ENCODE results near the gene PIK3R6. TPM values are rescaled to one million over a fixed set of nuclear protein-coding genes. Genes with fewer than 3 reads are reported as not detected.

Gene PIK3R6, protein sequence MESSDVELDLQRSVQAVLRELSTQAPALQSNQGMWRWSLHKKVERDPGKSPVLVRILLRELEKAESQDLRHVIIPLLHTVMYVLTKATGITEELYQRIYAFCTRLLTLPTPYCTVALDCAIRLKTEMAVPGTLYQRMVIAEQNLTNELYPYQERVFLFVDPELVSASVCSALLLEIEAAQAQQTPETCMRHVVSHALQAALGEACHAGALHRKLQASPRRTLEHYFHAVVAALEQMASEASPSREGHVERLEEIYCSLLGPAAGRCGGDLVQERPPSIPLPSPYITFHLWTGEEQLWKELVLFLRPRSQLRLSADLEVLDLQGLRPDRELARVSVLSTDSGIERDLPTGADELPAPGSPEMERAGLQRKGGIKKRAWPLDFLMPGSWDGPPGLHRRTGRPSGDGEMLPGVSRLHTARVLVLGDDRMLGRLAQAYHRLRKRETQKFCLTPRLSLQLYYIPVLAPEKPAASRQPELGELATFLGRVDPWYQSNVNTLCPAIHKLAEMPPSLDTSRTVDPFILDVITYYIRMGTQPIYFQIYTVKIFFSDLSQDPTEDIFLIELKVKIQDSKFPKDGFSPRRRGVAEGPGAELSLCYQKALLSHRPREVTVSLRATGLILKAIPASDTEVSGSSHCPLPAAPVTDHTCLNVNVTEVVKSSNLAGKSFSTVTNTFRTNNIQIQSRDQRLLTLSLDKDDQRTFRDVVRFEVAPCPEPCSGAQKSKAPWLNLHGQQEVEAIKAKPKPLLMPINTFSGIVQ
- not detected in 2 replicates for total RNA-seq

DNA sequence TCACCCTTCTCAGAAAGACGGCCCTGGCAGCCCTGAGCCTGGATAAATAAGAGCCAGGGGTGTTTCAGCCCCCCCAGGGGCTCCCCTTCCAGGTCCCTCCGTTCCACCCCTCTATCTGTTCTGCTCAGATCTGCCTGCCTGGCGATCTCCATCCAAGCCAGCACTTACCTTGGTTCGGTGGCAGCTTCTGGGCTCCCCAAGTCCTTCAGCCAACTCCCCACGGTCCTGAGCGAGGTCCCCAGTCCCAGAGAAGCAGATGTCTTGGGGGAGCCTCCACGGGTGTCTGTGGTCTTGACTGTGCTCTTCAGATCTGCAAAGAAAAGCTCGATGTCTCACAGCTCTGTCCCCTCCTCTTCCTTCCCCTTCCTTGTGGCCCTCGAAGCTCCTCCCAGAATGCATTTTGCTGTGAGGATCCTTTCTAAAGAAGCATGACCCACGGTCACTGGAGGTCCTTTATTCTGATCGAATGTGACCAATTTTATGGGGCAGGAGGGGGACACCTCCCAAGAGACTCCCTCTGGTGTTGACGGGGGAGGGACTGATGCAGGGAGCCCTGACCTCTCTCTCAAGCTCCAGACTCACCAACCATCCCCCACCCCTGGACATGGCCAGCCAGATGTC, at the start of gene PIK3R6:
TSS of gene PIK3R6 (minus strand) at position 314 of the 621 bp plus-strand sequence. CDS start 17,880 bp downstream, outside the sequence.
- no peak for DNase-seq (ENCODE audit: low read depth in 2 of 2)

DNA sequence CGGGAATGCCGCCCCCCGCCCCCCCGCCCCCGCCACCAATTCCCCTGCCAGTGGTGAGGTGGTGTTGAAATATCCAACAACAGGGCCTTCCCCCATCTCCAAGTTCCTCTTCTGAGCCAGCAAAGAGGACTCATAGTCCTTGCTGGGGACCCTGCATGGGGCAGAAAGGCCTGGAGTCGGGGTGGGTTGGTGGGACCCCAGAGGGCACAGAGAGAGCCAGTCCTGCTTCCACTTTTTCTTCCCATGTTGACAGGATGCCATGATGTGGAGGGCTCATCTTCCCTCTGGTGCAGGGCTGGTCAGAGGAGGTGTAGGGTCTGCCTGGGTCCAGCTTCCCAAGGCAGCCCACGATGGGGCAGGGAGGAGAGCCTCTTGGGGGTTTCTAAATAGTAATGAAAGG, 49.0 kb upstream of the PIK3R6 start:
- DNase-seq (ENCODE audit: low read depth in 2 of 2): no peak

DNA sequence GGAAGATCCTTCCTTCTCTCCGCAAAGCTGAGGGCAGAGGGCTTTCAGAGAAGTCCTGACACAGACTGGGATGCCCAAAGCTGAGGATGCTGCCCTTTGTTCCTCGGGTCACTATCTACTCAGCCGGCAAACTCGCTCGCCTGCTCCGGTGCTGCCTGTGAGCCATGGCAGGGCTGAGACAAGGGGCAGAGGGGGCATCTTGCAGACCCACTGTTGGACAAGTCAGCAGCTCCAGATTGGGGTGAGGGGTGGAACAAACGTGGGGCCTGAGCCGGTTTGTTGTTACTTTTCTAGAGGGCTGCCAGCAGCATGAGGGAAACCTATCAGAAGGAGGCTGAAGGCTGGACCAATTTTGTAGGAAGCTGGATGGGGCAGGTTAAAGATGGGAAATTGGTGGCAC, 47.1 kb upstream of the PIK3R6 start:
- DNase-seq (ENCODE audit: low read depth in 2 of 2): no peak

DNA sequence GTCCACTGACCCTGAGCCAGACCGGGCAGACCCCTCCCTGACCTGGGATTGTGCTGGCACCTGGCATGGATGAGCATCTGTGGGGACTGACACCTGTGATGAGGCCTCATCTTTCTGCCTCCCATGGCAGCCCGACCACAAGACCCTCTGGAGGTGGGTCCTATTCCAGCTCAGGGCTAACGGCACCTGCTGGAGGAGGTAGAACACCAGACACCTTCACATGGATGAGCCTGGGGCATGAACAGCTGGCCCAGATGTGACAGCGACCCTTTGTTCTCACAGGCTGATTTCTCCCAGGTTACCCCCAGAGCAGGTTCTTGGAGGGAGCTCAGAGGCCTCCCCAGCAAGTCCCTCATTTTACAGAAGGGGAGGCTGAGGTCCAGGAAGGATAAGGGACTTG, 46.4 kb upstream of the PIK3R6 start:
- DNase-seq (ENCODE audit: low read depth in 2 of 2): no peak

DNA sequence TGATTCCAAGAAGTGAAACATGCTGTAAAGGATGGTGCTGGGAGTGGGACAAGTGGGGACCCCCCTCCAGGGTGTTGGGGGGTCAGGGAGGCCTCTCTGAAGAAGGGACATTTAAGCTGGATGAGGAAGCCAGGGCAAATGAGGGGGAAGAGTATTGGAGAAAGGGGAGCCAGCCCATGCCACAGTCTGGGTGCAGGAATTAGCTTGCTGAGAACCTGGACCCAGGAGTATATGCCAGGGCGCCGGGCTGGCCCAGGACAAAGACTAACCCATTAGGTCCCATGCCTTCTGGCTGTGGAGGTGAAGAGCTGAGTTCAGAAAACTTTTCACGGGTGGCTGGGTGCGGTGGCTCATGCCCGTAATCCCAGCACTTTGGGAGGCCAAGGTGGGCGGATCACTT, 45.6 kb upstream of the PIK3R6 start:
- no peak for DNase-seq (ENCODE audit: low read depth in 2 of 2)

DNA sequence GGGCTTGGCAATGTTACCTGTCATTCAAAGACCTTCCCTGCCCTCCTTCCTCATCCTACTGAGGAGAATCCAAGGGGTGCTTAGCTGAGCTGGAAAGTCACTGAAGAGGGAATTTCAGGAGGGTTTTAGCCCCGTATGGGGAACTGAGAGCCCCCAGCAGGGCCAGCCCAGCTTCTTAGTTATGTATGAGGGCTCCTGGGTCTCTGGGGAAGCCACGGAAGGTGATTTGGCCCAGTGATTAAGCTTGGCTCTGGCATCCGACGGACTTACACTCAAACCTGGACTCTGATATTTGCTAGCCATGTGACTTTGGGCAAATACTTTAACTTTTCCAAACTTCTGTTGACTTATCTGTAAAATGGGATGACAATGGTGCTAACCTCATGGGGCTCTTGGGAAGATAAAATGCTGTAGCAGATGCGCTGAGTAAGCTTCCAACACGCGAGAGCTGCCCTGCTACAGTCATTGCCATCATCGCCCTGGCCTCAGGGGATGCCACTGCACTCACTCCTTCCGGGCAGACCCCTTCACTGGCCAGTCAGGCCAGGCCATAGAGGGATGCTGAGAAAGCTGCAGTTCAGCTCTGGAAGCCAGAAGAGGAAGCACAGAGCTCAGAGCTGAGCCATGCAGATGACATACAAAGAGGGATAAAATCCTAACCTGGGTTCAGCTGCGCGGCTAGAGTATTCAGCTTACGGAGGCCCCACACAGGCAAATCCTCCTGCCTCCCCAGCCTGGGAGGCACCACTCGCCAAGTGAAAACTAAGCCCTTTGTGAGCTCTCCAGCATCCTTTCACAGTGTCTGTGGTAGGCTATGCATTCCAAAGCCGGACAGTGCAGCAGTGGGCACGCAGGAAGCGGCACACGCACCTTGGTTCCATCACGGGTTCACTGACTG, 44.9 kb upstream of the PIK3R6 start:
- DNase-seq (ENCODE audit: low read depth in 2 of 2): no peak

DNA sequence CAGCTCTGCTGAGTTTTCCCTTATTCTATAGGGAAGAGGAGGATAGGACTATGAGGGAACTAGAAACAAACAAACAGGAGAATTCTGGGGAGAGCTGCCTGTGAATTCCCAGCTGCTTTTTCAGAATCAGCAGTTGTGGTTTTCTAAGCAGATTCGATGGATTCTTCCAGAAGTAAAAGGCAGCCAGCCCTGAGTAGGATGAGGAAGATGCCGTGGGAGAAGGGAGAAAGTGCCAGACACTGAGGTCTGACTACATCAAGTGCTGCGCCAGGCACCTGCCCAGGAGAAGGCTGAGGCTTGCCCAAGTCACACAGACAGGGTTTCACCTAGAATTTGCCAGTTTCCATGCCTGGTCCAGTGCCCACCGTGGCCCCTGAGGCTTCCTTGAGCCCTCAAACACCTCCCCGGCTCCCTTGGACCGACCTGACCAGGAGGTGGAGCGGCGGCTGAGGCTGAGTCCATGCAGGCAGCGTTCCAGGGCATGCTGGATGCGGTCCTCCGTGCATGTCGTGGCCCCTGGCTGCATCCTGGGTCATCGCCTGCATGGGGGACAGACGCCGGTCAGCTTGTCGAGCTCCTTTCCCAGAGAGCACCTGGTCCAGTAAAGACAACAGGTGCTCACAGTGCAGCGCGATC, 43.6 kb upstream of the PIK3R6 start:
- no peak for DNase-seq (ENCODE audit: low read depth in 2 of 2)

DNA sequence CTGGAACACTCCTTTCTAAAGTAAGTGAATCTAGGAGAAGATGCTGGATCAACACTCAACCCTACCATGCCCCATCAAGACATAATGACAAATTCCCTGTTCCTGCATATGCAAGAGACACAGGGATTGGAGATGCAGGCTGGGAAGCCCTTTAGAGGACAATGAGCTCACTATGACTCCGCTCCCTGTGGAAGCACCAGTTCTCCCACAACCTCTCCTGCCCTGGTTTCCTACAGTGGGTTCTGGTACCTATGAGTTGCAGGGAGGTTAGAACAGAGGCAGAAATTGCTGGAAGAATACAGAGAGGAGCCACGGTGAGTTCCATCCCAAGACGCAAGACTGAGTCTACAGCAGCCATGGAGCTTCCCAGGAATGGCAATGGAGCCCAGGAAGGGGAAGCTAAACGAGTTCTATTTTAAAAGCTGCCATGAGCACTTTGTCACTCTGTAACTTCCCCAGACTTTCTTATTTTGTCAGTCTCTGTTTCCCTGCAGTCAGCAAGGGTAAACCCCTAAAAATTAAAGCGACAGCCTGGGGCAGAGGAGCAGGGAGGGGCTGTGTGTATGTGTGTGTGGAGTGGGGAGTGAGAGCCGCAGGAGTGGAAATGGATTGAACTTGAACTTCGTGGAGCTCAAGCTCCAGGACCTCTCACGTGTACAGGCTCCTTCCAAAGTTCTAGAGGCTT, 42.3 kb upstream of the PIK3R6 start:
- no peak for DNase-seq (ENCODE audit: low read depth in 2 of 2)

DNA sequence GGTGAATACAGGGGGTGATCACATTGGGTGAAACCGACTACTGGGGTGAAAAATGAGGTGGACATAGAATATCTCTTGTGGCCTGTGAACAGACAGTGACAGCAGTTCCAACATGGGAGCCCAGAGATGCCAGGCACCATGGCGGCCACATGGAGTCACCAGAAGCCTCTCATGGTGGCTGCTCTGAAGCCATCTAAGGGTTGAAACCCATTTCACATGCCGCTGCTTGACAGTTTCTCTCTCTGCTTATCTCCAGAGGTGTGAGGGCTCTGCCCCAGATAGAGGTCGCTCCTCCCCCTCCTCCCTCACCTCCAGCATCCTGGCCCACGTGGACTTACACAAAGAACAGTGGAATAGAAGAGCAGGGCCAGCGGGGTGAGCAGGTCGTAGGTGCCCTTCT, 37.9 kb upstream of the PIK3R6 start:
- no peak for DNase-seq (ENCODE audit: low read depth in 2 of 2)

DNA sequence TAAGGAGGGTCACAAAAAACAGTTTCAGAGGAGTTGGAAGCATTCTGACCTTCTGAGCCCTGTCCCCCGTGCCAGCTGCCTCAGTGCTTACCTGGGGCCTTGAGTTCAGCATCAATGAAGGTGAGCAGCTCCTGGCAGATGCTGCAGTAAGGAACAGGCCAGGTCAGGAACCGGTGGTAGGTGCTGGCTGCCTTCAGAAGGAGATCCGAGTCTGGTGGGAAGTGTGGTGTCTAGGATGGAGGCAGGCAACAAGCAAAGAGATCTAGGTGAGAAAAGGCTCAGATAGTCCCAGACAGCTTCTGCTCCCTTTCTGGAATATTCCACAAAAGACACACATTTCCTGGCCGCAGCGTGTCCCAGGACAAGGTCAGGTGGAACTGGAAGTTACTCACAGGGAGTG, 37.2 kb upstream of the PIK3R6 start:
- no peak for DNase-seq (ENCODE audit: low read depth in 2 of 2)

DNA sequence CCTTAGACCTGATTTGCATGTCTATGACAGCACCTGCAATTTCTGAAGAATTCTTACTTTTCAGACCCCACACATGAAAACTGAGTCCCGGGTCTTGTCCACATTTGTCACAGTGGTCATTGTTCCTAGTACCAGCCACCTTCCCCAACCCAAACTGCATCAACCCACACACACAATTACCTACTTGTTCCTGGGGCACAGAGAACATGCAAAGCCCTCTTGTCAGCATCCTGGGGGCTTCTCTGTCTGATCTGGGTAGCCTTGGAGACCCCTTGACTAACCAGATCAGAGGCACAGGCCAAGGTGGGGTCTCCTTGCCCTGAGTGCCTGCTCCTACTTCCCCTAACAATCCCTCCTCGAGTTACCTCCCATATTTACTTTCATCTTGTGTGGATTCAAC, 36.7 kb upstream of the PIK3R6 start:
- no peak for DNase-seq (ENCODE audit: low read depth in 2 of 2)

DNA sequence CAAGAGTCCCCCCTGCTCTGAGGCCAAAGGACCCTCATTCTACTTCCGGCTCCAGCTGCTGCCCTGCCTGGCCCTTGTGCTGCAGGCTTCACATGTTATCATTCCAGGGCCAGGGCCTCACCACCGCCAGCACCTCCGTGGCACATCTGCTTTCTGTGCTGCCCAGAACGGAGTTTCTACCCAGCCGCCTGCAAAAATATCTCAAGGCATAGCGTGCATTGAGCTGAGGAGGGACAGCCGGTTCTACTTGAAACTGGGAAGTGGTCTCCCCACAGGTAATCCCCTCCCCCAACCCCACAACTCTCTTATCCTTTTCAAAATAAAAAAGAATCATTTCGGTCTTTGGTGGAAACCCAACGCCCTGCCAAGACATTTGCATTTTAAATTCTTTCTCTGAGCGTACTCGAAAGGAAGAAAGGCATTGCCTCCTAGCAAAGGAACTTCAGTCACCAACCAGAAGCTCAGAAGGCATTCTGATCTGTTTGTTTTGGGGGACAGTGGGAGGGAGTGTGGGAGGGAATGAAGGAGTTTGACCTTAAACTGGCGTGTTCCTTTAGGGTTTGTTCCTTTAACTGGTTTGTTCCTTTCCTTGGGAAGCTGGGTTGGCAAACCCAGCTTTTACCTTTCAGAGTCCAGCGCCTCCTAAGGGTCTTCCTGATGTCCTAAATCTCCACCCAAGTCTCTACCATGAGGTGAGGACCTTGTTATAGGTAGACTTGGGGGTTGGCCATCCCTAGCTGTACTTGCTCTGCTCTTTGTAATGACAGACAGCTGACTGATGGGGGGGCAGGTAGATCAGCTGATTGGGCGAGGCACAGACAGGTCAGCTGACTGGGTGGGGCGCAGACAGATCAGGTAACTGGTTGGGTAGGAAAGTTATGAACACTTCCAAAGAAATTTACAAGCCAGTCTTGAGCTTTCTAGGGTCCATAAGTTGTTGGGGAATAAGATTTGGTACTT, 33.4 kb upstream of the PIK3R6 start:
- no peak for DNase-seq (ENCODE audit: low read depth in 2 of 2)

DNA sequence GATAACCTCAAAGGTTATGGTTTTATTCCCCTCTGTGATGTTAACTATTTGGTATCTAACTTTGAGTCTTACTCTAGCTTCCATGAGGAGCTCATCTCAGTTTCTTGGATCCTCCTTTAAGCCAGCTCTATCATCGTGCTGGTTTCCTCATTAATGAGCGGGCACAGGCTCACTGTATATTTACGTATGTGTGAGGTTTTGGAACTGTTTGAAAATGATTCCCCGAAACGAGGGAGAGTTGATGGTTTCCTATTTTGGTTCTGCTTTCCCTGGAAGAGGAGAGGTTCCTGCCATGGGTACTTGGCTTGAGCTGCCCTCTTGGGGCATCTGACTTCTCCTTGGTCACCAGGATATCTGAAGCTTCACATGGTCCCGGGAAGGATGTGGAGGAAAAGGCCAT, 32.7 kb upstream of the PIK3R6 start:
- DNase-seq (ENCODE audit: low read depth in 2 of 2): no peak

DNA sequence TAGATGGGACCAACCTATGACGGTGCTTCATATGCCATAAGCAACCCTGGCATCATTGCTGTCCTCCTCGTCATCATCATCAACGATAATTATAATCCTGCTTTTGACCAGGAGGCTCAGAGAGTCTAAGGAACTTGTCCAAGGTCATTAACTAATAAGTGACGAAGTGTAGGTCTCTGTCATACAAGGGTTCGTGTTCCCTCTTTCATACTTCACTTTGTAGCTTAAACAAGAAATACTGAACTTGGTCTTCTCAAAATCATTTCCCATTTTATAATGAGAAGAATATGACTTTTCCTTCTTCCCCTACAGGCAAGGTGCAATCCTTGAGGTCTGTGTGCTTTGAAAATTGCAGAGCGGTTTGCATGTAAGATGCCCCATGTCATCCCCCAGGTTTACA, 31.2 kb upstream of the PIK3R6 start:
- no peak for DNase-seq (ENCODE audit: low read depth in 2 of 2)

DNA sequence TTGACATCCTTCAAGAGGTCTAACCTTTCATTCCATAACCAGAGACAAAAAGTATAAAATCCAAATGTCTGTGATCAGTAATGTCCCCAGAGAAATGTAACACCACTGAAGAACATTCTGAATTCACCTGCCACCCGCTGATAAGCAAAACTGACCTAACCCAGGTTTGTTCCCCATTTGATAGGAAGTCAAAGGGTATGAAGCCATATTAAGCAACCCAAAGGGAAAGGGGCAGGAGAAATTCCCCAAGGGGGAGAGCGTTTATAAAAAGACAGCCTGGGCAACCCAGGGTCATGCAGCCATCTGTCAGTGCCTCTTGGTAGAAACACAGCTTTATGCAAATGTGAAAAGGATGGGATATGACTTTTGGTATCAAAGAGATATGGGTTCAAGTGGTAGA, 30.7 kb upstream of the PIK3R6 start:
- DNase-seq (ENCODE audit: low read depth in 2 of 2): no peak

DNA sequence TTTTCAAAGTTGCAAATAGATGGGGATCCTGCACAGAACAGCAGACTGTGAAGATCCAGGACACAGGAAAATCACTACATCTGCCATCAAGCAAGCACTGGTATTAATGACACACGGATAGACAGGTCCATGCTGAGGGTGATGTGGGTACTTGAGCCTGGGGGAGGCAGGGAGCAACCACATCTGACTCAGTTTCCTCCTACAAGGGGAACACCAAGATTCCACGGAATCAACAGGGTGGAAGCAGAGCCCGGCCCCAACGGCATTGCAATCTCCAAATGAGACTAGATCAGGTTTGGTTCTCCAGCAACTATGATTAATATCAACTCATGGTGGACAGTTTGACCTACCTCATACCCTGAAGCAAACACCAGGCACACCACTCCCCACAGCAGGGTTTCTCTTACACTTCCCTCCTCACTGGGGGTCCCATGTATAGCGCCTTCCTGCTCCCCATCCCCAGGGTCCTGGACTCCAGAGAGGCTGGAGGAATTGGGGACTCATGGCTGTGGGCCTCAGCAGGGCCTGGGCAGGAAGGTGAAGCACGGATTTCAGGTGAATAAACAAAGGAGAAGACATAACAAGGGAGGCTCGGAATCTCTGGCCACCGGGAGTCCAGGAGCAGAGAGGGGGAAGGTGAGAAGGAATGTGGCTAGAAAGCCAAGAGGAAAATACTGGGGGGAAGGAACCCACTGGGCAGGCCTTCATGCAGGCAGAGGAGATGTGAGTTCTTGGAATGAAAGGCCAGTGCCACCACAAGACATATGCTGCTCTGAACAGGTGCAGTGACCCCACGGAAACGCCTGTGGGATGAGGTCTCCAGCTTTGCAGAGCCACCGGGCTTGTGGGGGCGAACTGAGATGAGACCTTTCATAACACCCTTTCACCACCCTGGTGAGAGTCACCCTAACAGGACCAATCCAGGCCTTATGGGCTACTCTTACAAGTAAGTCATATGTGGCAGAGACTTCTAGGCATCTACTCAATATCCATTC, 29.5 kb upstream of the PIK3R6 start:
- no peak for DNase-seq (ENCODE audit: low read depth in 2 of 2)

DNA sequence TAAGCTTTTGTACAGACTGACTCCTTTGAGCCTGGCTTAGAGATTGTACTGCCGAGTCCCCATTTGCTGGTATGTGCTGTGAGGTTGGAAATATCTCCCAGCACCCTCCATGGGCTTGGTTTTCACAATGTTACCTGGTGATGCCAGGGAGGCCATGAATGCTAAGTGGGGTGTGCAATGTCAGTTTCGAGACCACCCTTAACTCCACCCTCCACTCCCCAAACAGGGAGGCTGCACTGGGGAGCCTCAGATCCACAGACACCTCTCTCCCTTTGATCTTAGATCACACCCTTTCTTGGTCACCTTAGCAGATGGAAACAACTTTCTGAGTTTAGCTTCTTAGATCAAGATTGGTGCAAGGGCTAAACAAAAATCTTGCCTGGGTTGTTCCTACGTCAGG, 28.6 kb upstream of the PIK3R6 start:
- no peak for DNase-seq (ENCODE audit: low read depth in 2 of 2)

All from lung microvascular endothelial cell (primary cell).